BJ (cell line): ENCODE data around the gene EXOSC2. TPM values are rescaled to one million over a fixed set of nuclear protein-coding genes. Genes with fewer than 3 reads are reported as not detected.

Experiments
- CTCF ChIA-PET: fragments of 350-600 bp; formaldehyde crosslinking; extraction: SDS; loops from one replicate; lab custom pipeline; 2021; ENCODE audit warnings: antibody characterized with exemption, inconsistent platforms; lab: Yijun Ruan, JAX
- POLR2A ChIA-PET: fragments of 300-600 bp; sonication (Branson Sonifier 250); formaldehyde crosslinking; extraction: SDS; loops from one replicate; lab custom pipeline; 2021; ENCODE audit warnings: antibody characterized with exemption; lab: Charles Lee
- DNase-seq: peaks from one replicate; pipeline ENCODE4 v3.0.0-alpha.2; 2011; ENCODE audit warnings: low read depth
- H3K27me3 ChIP-seq: 2 replicates; pipeline ENCODE4 v1.6.0; 2011; ENCODE audit warnings: low read length; ENCODE audit not compliant: control insufficient read depth, insufficient read depth
- H3K36me3 ChIP-seq: 2 replicates; pipeline ENCODE4 v1.5.1; 2011; ENCODE audit warnings: low read length; ENCODE audit not compliant: control insufficient read depth, insufficient read depth
- H3K4me3 ChIP-seq: 2 replicates; pipeline ENCODE4 v1.5.1; 2011; ENCODE audit warnings: low read depth, mild to moderate bottlenecking, control low read depth, low read length
- polyA plus RNA-seq: library from polyadenylated mRNA; depleted of rRNA; stranded (reverse); fragments of >200 nt; gene quantifications from 2 replicates; pipeline ENCODE4 v1.2.3, GENCODE V29; 2011
- TF ChIP-seq, protein P1 (sequence below): IDR thresholded peaks from 2 replicates; pipeline ENCODE4 v1.5.1; 2011; ENCODE audit warnings: low read depth, mild to moderate bottlenecking, control low read depth, inconsistent platforms, low read length, moderate library complexity; ENCODE audit not compliant: insufficient read depth

Gene EXOSC2
- polyA plus RNA-seq, 1 experiment, result 19.8 TPM

DNA sequence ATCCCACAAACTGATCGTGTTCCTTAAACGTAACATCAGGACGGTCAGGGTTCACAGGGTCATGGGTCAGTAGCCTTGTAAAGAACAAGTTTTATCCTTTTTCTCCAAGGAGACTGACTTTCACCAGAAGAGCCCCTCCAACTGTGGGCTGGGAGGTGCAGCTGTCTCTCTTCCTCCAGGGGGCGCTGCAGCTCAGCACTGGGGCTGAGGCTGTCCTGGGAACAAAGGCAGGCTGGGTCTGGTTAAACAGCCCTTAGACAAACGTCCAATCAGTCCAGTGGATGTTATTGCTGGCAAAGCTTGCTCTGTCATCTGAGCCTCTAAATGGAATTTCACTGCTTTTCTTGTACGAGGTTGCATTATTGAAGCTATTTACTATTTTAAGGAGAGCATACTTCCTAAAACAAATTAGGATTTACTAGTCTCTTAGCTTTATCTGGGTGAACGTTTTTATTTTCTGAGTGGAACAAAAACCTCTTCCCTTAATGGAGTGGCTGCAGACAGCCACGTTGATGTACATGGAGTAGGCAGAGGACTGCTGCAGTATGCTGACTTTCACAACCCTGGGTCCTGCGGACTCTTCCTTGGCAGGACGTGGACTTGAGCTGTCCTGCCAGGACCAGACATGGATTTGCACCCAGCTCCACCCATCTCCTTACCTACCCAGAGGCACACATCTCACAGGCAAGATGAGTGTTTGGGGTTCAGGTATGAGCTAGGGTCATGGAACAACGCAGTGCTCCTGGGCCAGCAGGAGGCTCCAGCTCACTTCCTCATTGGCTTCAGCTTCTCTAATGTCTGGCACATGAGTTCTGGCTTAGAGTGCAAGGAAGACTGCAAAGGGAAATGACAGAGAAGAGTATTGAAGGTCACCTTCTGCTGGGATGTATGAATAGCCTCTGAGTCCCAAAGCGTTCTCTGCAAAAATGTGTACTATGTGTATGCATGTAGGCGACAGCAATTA is 7.8 kb downstream of the EXOSC2 start:
- POLR2A ChIA-PET, result no interaction called here
- peaks cover 17% of the 10 kb centered on the region for H3K36me3 ChIP-seq
- TF ChIP-seq, protein P1, sequence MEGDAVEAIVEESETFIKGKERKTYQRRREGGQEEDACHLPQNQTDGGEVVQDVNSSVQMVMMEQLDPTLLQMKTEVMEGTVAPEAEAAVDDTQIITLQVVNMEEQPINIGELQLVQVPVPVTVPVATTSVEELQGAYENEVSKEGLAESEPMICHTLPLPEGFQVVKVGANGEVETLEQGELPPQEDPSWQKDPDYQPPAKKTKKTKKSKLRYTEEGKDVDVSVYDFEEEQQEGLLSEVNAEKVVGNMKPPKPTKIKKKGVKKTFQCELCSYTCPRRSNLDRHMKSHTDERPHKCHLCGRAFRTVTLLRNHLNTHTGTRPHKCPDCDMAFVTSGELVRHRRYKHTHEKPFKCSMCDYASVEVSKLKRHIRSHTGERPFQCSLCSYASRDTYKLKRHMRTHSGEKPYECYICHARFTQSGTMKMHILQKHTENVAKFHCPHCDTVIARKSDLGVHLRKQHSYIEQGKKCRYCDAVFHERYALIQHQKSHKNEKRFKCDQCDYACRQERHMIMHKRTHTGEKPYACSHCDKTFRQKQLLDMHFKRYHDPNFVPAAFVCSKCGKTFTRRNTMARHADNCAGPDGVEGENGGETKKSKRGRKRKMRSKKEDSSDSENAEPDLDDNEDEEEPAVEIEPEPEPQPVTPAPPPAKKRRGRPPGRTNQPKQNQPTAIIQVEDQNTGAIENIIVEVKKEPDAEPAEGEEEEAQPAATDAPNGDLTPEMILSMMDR, result peak; percentile 99

DNA sequence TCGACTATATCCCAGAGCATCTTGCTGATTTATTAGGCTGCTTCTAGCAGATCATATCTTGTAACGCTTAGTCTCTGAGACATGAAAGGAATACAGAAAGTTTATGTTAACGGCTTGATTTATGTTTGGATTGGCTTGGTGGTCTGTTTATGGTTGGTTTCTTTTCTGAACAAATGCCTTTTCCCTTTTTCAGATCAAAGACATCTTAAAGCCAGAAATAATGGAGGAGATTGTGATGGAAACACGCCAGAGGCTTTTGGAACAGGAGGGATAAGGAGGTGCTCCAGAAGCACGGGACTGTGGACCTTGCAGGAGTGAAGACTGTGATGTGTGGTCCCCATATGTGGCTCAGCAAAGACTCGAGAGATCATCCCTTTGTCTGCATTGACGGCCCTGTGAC is 9.9 kb downstream of the EXOSC2 start:
- TF ChIP-seq, protein P1, result no peak
- H3K4me3 ChIP-seq, result no peak overlapping the region
- peaks cover 15% of the 10 kb centered on the region for H3K36me3 ChIP-seq
- POLR2A ChIA-PET, result interaction anchor here (0.5 kb wide), 1 partner anchor 97 kb away, joined by 7 read pairs; no protein-coding TSS in a partner anchor
- CTCF ChIA-PET, result interaction anchor here (7.7 to 14.0 kb wide), 2 partner anchors 162 to 344 kb away, joined by 52 to 251 read pairs; no protein-coding TSS in a partner anchor
- H3K27me3 ChIP-seq, result no peaks in the 10 kb centered on the region
- DNase-seq, result no peak

More for the DNA sequence above, 7.8 kb downstream of the EXOSC2 start:
- Histone ChIP-seq H3K27me3 (no peaks in the 10 kb centered on the region), H3K4me3 (no peak overlapping the region)
- no peak for DNase-seq
- CTCF ChIA-PET, result interaction anchor here (0.5 to 14.0 kb wide), 55 partner anchors 8 to 456 kb away, joined by 3 to 251 read pairs (median 4); partner anchors contain the start of gene EXOSC2

DNA sequence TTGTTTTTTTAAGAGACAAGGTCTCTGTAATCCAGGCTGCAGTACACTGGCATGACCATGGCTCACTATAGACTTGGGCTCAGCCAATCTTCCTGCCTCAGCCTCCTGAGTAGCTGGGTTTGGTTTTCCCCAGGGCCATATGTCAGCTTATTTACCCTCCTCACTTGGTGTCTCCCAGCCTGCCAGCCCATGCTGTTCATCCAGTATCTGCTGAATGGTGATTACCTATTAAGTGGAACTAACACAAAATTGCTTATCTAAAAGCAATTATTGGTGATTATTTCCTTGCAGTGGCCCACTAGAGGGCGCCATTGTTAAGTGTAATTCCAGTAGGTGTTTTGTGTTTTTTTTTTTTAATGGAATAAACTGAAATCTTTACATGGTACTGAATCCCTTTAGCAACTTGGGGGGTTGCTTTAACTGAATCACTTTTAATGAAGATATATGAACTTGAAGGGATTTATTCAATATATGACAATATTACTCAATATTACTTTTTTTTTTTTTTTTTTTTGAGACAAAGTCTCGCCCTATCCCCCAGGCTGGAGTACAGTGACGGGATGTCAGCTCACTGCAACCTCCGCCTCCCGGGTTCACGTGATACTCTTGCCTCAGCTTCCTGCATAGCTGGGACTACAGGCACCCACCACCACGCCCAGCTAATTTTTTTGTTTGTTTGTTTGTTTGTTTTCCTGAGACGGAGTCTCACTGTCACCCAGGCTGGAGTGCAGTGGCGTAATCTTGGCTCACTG is 13.8 kb downstream of the EXOSC2 start:
- Histone ChIP-seq H3K27me3 (no peaks in the 10 kb centered on the region), H3K36me3 (peaks cover 3% of the 10 kb centered on the region), H3K4me3 (no peak overlapping the region)
- TF ChIP-seq, protein P1, result peak; percentile 65
- DNase-seq, result no peak
- POLR2A ChIA-PET, result no interaction called here
- CTCF ChIA-PET, result interaction anchor here (0.6 to 14.0 kb wide), 20 partner anchors 9 to 1736 kb away, joined by 3 to 251 read pairs (median 4); no protein-coding TSS in a partner anchor

DNA sequence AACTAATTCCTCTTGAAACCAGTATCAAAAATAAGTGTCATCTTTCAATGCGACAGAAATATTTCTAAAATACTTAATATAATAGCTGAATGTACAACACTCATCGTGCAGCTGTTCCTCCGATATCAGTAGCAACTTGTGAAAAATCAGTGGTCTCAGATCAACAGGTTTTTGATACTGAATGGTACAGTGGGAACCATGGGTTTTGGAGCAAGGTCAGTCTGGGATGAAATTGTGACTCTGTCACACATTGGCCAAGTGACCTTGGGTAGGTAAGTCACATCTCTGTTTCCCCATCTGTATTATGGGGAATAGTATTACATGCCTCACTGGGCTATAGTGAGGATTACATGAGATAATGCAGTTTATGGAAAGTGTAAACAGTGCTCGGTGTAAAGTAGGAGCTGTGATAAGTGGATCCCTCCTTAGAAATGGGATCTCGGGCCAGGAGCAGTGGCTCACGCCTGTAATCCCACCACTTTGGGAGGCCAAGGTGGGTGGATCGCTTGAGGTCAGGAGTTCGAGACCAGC is 17.3 kb downstream of the EXOSC2 start:
- no peaks in the 10 kb centered on the region for H3K27me3 ChIP-seq
- H3K36me3 ChIP-seq, result no peaks in the 10 kb centered on the region
- POLR2A ChIA-PET, result no interaction called here
- no peak overlapping the region for H3K4me3 ChIP-seq
- TF ChIP-seq, protein P1, result no peak
- CTCF ChIA-PET, result interaction anchor here (1.1 to 14.0 kb wide), 5 partner anchors 10 to 336 kb away, joined by 3 to 251 read pairs (median 4); no protein-coding TSS in a partner anchor
- no peak for DNase-seq
